ENCODE results near the gene KDM6B. TPM values are rescaled to one million over a fixed set of nuclear protein-coding genes. Genes with fewer than 3 reads are reported as not detected.

The KDM6B gene
- total and polyA plus RNA-seq, 9 donors: 9.1 to 80.8 (median 53.5) TPM

DNA sequence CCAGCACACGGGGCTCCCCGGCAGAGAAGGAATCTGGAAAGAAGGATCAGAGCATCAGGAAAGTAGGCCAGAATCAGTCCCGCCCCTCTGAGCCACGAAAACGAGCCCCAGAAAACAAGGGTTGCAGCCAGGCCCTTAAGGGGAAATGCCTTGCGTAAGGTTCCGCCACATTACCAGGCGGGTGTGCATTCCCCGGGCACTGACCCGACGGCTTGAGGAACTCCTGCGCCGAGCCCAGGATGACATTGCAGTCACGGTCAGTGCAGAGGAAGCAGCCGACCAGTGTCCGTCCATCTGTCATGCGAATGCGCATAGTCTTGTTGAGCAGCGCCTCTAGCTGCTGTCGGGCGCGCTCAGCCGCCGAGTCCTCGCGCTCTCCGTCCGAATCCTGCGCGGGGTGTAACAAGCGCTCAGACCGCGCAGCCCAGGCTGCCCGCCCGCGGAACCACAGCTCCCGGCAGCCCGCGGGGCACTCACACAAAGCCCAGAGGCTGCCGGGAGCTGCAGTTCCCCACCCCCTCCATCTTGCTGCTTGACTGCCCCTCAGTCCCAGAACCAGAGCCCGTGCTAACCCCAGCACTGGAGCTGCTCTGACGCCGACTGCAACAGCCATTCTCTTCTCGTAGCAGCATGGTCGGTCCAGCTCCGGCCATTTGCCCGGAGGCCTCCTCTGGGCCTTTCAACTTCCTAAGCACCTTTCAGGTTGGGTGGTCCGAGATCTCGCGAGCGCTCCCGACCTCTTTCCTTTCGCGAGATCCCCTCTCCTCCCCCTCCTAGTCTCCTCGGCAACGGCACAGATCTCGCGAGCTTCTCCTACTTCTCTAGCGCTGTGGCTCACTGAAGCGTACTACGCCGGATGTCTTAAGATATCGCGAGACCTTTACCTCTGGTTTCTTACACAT lies 23.0 kb downstream of the KDM6B start, which contains the start of gene NAA38:
Gene NAA38 (minus strand): TSS at position 749 of the 902 bp plus-strand sequence. CDS start 96 bp downstream, at position 653.
- no peaks in the 10 kb centered on the region for H3K36me3 ChIP-seq
- TF ChIP-seq POLR2A (IDR thresholded peaks at IDR 0.05) (peak; percentile 29), EP300 (IDR thresholded peaks at IDR 0.05) (no peak)
- TF ChIP-seq, protein P1, sequence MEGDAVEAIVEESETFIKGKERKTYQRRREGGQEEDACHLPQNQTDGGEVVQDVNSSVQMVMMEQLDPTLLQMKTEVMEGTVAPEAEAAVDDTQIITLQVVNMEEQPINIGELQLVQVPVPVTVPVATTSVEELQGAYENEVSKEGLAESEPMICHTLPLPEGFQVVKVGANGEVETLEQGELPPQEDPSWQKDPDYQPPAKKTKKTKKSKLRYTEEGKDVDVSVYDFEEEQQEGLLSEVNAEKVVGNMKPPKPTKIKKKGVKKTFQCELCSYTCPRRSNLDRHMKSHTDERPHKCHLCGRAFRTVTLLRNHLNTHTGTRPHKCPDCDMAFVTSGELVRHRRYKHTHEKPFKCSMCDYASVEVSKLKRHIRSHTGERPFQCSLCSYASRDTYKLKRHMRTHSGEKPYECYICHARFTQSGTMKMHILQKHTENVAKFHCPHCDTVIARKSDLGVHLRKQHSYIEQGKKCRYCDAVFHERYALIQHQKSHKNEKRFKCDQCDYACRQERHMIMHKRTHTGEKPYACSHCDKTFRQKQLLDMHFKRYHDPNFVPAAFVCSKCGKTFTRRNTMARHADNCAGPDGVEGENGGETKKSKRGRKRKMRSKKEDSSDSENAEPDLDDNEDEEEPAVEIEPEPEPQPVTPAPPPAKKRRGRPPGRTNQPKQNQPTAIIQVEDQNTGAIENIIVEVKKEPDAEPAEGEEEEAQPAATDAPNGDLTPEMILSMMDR (IDR thresholded peaks at IDR 0.05): peak in 2 of 3 donors; percentile 49 to 76
- DNase-seq: peak; percentile 95 to 98 (median 97)
- no peaks in the 10 kb centered on the region for H3K9me3 ChIP-seq
- H3K4me3 ChIP-seq: peak within 1 kb of the TSS; percentile 71
- 0 to 1% (median 0%) methylated on average over 61 to 64 of the region's 64 CpGs for WGBS, 3 donors
- H3K4me1 ChIP-seq (ENCODE audit: insufficient read depth): peaks cover 6% of the 10 kb centered on the region
- peak within 1 kb of the TSS; percentile 84 to 85 for H3K27ac ChIP-seq
- intact Hi-C loops (cut with DNase I): loop anchor here (5.0 to 10.0 kb wide), 2 partner anchors 35 to 112 kb away; no protein-coding TSS in a partner anchor
- H3K27me3 ChIP-seq: no peaks in the 10 kb centered on the region

DNA sequence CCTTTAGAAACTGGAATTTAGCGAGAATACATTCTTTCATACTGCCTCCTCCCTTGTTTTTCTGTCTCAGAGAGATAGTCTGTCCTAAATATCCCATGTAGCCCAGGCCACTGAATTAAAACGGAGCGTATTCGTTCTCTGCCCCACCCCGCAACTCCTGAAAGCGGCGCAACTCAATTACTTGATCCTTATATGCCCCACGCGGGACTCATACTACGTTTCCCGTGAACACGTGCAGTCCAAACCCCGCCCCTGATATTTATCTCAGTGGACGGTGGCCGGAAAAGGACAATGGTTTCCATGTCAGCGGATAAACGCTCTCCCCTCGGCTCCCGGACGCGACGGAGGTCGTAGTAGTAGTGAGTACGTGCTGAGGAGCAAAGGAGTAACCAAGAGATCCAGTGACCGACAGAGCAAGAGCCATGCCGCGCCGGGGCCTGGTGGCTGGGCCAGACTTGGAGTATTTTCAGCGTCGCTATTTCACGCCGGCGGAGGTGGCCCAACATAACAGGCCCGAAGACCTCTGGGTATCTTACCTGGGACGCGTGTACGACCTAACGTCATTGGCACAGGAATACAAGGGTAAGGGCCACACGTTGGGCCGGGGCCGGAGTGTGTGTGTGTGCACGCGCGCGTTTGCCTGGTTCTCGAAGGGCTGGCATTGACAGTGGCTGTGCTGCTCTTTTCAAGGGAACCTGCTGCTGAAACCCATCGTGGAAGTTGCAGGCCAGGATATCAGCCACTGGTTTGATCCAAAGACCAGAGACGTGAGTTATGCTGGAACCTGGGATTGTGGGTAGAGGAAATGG lies 23.9 kb downstream of the KDM6B start, which contains the start of gene CYB5D1:
Gene CYB5D1 (plus strand): TSS at position 291 of the 809 bp plus-strand sequence. CDS start 132 bp downstream, at position 423.
- 0 to 1% (median 1%) methylated on average over 48 of the region's 48 CpGs for WGBS, 3 donors

DNA sequence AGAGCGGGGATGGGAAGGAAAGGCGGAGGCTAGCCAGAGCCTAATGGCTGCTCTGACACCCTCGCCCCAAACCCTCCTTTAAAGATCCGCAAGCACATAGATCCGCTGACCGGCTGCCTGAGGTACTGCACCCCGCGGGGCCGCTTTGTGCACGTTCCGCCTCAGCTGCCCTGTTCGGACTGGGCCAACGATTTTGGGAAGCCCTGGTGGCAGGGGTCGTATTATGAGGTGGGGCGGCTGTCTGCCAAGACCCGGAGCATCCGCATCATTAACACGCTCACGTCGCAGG lies 24.4 kb downstream of the KDM6B start:
- Histone ChIP-seq H3K9me3 (no peaks in the 10 kb centered on the region), H3K4me1 (ENCODE audit: insufficient read depth) (peaks cover 6% of the 10 kb centered on the region), H3K27ac (peak overlapping the region in 1 of 2 donors; percentile 85), H3K27me3 (no peaks in the 10 kb centered on the region), H3K4me3 (peak overlapping the region; percentile 71), H3K36me3 (no peaks in the 10 kb centered on the region)
- 6 to 27% (median 8%) methylated on average over 19 to 20 of the region's 20 CpGs for WGBS, 3 donors
- intact Hi-C loops (cut with DNase I): loop anchor here (5.0 to 10.0 kb wide), 2 partner anchors 36 to 114 kb away; no protein-coding TSS in a partner anchor
- DNase-seq: peak; percentile 39 to 73 (median 67)
- TF ChIP-seq, protein P1 (IDR thresholded peaks at IDR 0.05): peak in 2 of 3 donors; percentile 33 to 50
- TF ChIP-seq EP300 (IDR thresholded peaks at IDR 0.05) (no peak), POLR2A (IDR thresholded peaks at IDR 0.05) (no peak)

More for the DNA sequence above, 23.9 kb downstream of the KDM6B start, which contains the start of gene CYB5D1:
- Histone ChIP-seq H3K4me1 (ENCODE audit: insufficient read depth) (peaks cover 6% of the 10 kb centered on the region), H3K4me3 (peak within 1 kb of the TSS; percentile 71), H3K27me3 (no peaks in the 10 kb centered on the region), H3K9me3 (no peaks in the 10 kb centered on the region), H3K27ac (peak within 1 kb of the TSS; percentile 84 to 85), H3K36me3 (no peaks in the 10 kb centered on the region)
- peak; percentile 87 to 93 (median 90) for DNase-seq
- peak; percentile 48 for TF ChIP-seq EP300 (IDR thresholded peaks at IDR 0.05)
- TF ChIP-seq POLR2A (IDR thresholded peaks at IDR 0.05): peak; percentile 63
- TF ChIP-seq, protein P1 (IDR thresholded peaks at IDR 0.05): no peak
- intact Hi-C loops (cut with DNase I): loop anchor here (5.0 to 10.0 kb wide), 2 partner anchors 36 to 113 kb away; no protein-coding TSS in a partner anchor

DNA sequence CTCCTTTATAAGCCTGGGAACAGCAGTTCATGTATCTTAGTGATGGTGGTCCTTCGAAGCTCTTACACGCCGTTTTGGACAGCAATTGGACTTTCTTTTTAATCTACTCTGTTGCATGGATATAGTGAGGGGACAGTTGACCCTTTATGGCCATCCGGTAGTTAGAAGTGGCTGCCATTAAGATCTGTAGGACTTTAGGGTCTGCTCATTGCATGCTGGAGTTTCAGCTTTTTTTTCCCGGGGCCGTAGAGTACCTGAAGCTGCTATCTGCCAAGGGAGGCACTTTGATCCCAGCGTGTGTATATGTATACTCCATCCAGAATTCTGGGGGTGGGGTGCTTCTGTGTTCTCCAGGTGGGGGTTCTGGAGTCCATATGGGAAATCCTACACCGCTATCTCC lies 25.0 kb downstream of the KDM6B start:
- Histone ChIP-seq H3K36me3 (no peaks in the 10 kb centered on the region), H3K4me1 (ENCODE audit: insufficient read depth) (peaks cover 6% of the 10 kb centered on the region), H3K4me3 (no peak overlapping the region), H3K9me3 (no peaks in the 10 kb centered on the region), H3K27ac (no peak overlapping the region), H3K27me3 (no peaks in the 10 kb centered on the region)
- TF ChIP-seq EP300 (IDR thresholded peaks at IDR 0.05) (no peak), POLR2A (IDR thresholded peaks at IDR 0.05) (no peak)
- TF ChIP-seq, protein P1 (IDR thresholded peaks at IDR 0.05): no peak
- intact Hi-C loops (cut with DNase I): loop anchor here (5.0 to 10.0 kb wide), 2 partner anchors 37 to 114 kb away; no protein-coding TSS in a partner anchor
- no peak for DNase-seq
- WGBS, 3 donors: 68 to 70% (median 70%) methylated on average over 8 of the region's 8 CpGs
